KMS-11 (cell line): ENCODE results near the gene ARHGAP25.

Source experiments
- H2AFZ ChIP-seq: fragments of 200-600 bp; sonication (generic); 2 replicates; pipeline ENCODE4 v1.6.1; 2016; ENCODE audit warnings: antibody characterized with exemption, mixed run types, low read depth
- H3K27ac ChIP-seq: fragments of 200-600 bp; sonication (generic); 2 replicates; pipeline ENCODE4 v1.6.1; 2016; ENCODE audit warnings: mild to moderate bottlenecking, mixed run types
- H3K27me3 ChIP-seq: fragments of 200-600 bp; sonication (generic); 2 replicates; pipeline ENCODE4 v1.6.1; 2017; ENCODE audit warnings: mild to moderate bottlenecking, low read depth, mixed run types, moderate library complexity; ENCODE audit not compliant: insufficient read depth
- H3K36me3 ChIP-seq: fragments of 200-600 bp; sonication (generic); 2 replicates; pipeline ENCODE4 v1.6.1; 2017; ENCODE audit warnings: mild to moderate bottlenecking, mixed run types; ENCODE audit not compliant: insufficient read depth
- H3K4me1 ChIP-seq: fragments of 200-600 bp; sonication (generic); 2 replicates; pipeline ENCODE4 v1.6.1; 2016; ENCODE audit warnings: mild to moderate bottlenecking, low read depth, mixed run types; ENCODE audit not compliant: poor library complexity, severe bottlenecking
- H3K4me2 ChIP-seq: fragments of 200-600 bp; sonication (generic); 2 replicates; pipeline ENCODE4 v1.7.0; 2016; ENCODE audit warnings: mild to moderate bottlenecking, mixed run types
- H3K4me3 ChIP-seq: fragments of 200-600 bp; sonication (generic); IDR thresholded peaks from 2 replicates; pipeline ENCODE4 v1.6.1; 2017; ENCODE audit warnings: low read depth, low read length, mixed read lengths; ENCODE audit not compliant: insufficient read depth
- H3K79me2 ChIP-seq: fragments of 200-600 bp; sonication (generic); 2 replicates; pipeline ENCODE4 v1.6.1; 2016; ENCODE audit warnings: low read depth, mixed run types; ENCODE audit not compliant: insufficient read depth
- H3K9ac ChIP-seq: fragments of 200-600 bp; sonication (generic); 2 replicates; pipeline ENCODE4 v1.6.1; 2016; ENCODE audit warnings: mild to moderate bottlenecking, mixed run types
- H4K20me1 ChIP-seq: fragments of 200-600 bp; sonication (generic); 2 replicates; pipeline ENCODE4 v1.6.1; 2016; ENCODE audit warnings: mild to moderate bottlenecking, mixed run types; ENCODE audit not compliant: insufficient read depth
- TF ChIP-seq, protein P1 (sequence below): fragments of 200-600 bp; sonication (generic); conservative IDR thresholded peaks from 2 replicates; pipeline ENCODE4 v1.6.1; 2017; ENCODE audit warnings: low read depth, mild to moderate bottlenecking, antibody characterized with exemption, low read length, moderate library complexity, mixed read lengths

Gene ARHGAP25

DNA sequence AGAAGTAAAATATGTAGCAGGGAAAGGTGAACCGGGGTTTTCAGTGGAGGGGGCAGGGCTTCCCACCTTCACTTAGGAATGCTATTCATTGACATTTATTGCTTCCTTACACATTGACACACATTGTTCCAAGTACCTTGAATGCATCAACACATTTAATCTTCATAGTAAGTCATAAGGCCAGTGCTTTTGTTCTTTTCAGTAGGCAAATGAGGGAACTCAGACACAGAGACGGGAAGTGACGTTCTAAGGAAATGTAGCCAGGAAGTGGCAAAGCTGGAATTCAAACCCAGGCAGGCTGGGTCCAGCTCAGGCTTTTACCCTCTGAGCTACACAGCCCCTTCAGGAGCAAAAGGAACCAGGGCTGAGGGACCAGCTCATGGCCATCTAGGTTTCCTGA, 115.9 kb downstream of the ARHGAP25 start:
- Histone ChIP-seq H4K20me1 (no peaks in the 10 kb centered on the region), H3K27me3 (no peaks in the 10 kb centered on the region), H3K4me3 (no peak overlapping the region), H3K79me2 (no peaks in the 10 kb centered on the region), H3K9ac (no peak overlapping the region), H2AFZ (no peak overlapping the region), H3K27ac (no peak overlapping the region), H3K4me2 (no peak overlapping the region), H3K4me1 (no peaks in the 10 kb centered on the region), H3K36me3 (no peaks in the 10 kb centered on the region)
- TF ChIP-seq, protein P1, sequence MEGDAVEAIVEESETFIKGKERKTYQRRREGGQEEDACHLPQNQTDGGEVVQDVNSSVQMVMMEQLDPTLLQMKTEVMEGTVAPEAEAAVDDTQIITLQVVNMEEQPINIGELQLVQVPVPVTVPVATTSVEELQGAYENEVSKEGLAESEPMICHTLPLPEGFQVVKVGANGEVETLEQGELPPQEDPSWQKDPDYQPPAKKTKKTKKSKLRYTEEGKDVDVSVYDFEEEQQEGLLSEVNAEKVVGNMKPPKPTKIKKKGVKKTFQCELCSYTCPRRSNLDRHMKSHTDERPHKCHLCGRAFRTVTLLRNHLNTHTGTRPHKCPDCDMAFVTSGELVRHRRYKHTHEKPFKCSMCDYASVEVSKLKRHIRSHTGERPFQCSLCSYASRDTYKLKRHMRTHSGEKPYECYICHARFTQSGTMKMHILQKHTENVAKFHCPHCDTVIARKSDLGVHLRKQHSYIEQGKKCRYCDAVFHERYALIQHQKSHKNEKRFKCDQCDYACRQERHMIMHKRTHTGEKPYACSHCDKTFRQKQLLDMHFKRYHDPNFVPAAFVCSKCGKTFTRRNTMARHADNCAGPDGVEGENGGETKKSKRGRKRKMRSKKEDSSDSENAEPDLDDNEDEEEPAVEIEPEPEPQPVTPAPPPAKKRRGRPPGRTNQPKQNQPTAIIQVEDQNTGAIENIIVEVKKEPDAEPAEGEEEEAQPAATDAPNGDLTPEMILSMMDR, result no peak

DNA sequence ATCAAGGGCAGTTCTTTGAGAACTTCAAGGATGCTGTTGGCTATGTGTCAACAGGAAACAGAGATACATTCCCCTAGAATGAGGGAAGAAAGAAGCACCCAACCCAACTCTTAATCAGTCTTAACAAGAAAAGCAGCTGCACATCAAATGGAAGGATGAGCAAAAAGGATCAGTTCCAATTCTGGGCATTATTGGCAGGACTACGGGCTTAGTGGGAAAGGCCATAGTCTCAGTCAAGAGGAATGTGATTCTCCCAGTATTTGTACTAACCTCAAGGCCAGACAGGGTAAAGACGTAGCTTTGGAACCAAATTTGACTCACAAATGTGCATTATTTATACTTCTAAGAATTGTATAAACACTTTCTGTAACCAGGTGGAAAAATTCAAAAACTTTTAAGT, 118.4 kb downstream of the ARHGAP25 start:
- no peak overlapping the region for H3K27ac ChIP-seq
- TF ChIP-seq, protein P1, result no peak

DNA sequence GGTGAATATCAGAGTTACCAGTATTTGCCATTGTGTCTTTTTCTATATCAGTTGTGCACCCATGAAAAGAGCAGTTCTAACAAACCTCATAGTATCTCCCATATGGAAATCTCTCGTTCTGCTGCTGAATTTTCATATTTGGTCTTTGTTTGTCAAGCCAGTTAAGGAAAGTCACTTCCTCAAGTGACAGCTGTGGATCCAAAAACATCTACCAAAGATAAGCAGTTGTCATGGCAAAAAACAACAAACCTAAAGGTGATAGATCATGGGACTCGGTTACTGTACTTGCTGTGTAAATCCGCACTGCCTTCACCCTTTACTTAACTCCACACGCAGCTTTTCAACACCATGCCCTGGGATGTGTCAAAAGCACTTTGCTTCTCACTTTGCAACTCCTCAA, 119.3 kb downstream of the ARHGAP25 start:
- peaks cover 10% of the 10 kb centered on the region for H3K4me1 ChIP-seq
- H3K36me3 ChIP-seq, result no peaks in the 10 kb centered on the region
- H3K79me2 ChIP-seq, result no peaks in the 10 kb centered on the region
- no peak overlapping the region for H3K4me2 ChIP-seq
- no peak overlapping the region for H3K4me3 ChIP-seq
- no peaks in the 10 kb centered on the region for H4K20me1 ChIP-seq
- H2AFZ ChIP-seq, result no peak overlapping the region
- no peaks in the 10 kb centered on the region for H3K27me3 ChIP-seq
- no peak overlapping the region for H3K27ac ChIP-seq
- TF ChIP-seq, protein P1, result no peak
- no peak overlapping the region for H3K9ac ChIP-seq

More for the DNA sequence above, 118.4 kb downstream of the ARHGAP25 start:
- no peaks in the 10 kb centered on the region for H4K20me1 ChIP-seq
- H3K36me3 ChIP-seq, result no peaks in the 10 kb centered on the region
- H3K27me3 ChIP-seq, result no peaks in the 10 kb centered on the region
- no peaks in the 10 kb centered on the region for H3K79me2 ChIP-seq
- H3K4me3 ChIP-seq, result no peak overlapping the region
- peaks cover 8% of the 10 kb centered on the region for H3K4me1 ChIP-seq
- H2AFZ ChIP-seq, result no peak overlapping the region
- H3K4me2 ChIP-seq, result no peak overlapping the region
- H3K9ac ChIP-seq, result no peak overlapping the region

DNA sequence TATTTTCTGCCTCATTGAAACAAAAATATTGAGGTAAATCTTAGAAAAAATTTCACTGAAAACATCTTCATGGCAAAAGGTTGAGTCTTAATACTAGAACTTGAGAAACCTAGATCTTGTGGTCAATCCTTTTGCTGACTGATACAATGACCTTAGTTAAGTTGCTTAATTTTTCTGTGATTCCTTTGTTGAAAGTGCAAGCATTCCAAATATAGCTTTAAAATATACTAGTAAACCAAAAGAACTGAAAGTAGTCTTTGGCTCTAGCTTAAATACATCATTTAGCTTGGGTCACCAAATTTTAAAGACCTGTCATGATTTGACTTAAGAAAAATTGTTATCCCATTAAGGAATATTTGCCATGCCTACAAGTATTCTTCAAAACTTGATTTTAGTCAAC, 119.9 kb downstream of the ARHGAP25 start:
- H3K36me3 ChIP-seq, result no peaks in the 10 kb centered on the region
- no peaks in the 10 kb centered on the region for H3K79me2 ChIP-seq
- H3K4me1 ChIP-seq, result peaks cover 10% of the 10 kb centered on the region
- H4K20me1 ChIP-seq, result no peaks in the 10 kb centered on the region
- no peak overlapping the region for H3K4me2 ChIP-seq
- no peak overlapping the region for H2AFZ ChIP-seq
- TF ChIP-seq, protein P1, result no peak
- H3K27me3 ChIP-seq, result no peaks in the 10 kb centered on the region
- H3K27ac ChIP-seq, result no peak overlapping the region
- H3K4me3 ChIP-seq, result no peak overlapping the region
- H3K9ac ChIP-seq, result no peak overlapping the region

DNA sequence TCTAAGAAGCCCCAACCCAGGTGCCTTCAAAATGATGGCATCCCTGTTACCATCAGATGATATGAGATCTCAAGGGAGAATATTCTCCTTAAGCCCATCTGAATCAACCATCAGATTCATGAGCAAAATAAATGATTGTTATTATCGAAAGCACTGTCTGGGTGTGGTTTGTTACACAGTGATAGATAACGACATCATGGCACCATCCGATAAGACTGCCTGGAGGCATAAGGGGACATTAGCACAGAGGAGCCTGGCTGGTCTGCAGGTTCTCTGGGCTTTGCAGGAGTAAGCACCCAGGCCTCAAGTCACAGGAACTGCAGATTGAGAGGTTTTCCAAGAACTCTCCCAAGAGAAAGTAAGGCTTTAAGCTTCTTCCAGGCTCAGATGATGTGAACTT, 120.9 kb downstream of the ARHGAP25 start:
- Histone ChIP-seq H3K79me2 (no peaks in the 10 kb centered on the region), H3K27ac (no peak overlapping the region), H3K36me3 (no peaks in the 10 kb centered on the region), H3K9ac (no peak overlapping the region), H3K27me3 (no peaks in the 10 kb centered on the region), H4K20me1 (no peaks in the 10 kb centered on the region), H3K4me1 (peaks cover 10% of the 10 kb centered on the region), H3K4me2 (no peak overlapping the region), H3K4me3 (no peak overlapping the region), H2AFZ (no peak overlapping the region)
- TF ChIP-seq, protein P1, result no peak
